ENCODE measurements around the gene SEC22C.
"Not testable (repeated sequence)": the region's sequence is repeated elsewhere in the genome, so short reads cannot be mapped to it uniquely, and the experiment has no call there.

Gene SEC22C

DNA sequence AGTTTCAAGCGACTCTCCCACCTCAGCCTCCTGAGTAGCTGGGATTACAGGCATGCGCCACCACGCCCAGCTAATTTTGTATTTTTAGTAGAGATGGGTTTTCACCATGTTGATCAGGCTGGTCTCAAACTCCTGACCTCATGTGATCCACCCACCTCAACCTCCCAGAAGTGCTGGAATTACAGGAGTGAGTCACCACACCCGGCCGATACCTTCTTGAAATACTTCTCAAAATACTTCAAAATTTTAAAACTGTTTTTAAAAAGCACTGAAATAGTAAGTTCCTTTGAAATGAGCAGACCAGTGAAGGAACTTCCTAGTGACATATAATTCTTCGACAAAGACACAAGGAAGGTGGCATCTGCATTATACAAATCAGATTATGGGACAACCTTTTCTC, 24.9 kb downstream of the SEC22C start:
- not testable (repeated sequence) for DNase-seq, H3K9me3 Mint-ChIP-seq, H3K4me3 Mint-ChIP-seq, H3K27me3 Mint-ChIP-seq
- H3K4me1 Mint-ChIP-seq (ENCODE audit: low read depth) = peaks cover 33% of the 10 kb centered on the region
- peaks cover 86% of the 10 kb centered on the region for H3K36me3 Mint-ChIP-seq (ENCODE audit: low read depth)
- peak overlapping the region; percentile 92 for H3K27ac Mint-ChIP-seq

DNA sequence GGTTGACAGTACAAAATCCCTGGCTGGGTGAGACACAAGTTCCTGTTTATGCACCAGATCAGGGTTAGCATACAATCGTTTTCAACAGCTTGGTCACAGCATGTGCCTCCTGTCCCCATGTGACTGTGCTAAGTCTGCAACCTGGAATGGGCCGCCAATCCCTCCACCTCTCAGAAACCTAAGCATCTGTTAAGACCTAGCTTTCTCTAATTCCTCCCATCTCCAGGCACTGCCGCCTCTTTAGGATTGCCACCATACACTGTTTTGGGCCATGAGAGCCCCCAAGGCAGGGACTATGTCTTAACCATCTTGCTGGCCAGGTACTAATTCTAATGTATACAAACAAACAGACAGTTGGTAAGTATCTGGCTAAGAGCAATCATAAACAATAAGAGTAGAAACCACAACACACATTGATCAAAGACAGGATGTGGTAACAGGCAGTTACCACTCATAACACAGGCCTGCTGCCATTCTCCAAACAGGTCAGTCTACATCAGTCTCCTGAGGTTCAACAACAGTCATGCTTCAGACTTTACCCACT, 25.6 kb downstream of the SEC22C start:
- Mint-ChIP-seq H3K36me3 (ENCODE audit: low read depth) (peaks cover 84% of the 10 kb centered on the region), H3K4me3 (no peak overlapping the region), H3K9me3 (no peaks in the 10 kb centered on the region), H3K27ac (peak overlapping the region; percentile 92), H3K4me1 (ENCODE audit: low read depth) (peaks cover 29% of the 10 kb centered on the region), H3K27me3 (no peaks in the 10 kb centered on the region)
- DNase-seq = no peak

DNA sequence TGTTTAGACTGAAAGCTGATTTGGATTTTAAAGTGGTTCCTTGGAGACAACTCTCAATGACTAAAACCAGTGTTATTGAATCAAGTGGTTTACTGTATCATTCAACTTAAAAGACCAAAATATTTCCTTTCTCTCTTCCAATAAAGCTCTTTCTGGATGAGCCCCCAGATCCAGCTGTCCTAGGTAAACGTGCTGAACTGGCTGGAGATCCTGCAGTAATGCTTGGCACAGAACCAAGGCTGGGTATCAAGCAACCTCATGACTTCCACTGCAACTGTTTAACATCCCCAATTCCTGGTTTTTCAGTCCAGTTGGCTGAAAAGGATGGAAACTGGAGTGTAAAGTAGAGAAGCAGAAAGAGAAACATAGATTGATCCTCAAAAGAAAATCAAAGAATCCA, 28.9 kb downstream of the SEC22C start:
- Mint-ChIP-seq H3K4me3 (no peak overlapping the region), H3K9me3 (no peaks in the 10 kb centered on the region), H3K4me1 (ENCODE audit: low read depth) (peaks cover 27% of the 10 kb centered on the region), H3K27me3 (no peaks in the 10 kb centered on the region), H3K27ac (no peak overlapping the region), H3K36me3 (ENCODE audit: low read depth) (peaks cover 77% of the 10 kb centered on the region)
- no peak for DNase-seq

DNA sequence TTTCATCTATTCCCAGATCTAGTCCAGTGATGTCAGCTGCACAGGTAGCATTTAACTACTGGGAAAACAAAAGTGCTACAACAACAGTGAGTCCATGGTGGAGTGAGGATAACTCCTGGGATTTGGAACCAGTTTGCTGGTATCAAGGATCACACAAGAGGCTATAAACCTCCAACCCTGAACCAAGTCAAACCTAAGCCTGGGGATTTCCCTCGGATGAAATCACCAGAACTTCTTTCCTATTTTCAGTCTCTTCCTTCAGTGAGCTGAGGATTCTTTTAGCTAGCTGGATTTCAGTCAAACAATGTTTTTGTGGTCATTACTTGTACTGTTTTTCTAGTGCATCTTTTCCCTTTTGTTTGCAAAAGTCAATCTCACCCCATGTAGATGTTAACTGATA, 31.5 kb downstream of the SEC22C start:
- peaks cover 56% of the 10 kb centered on the region for H3K36me3 Mint-ChIP-seq (ENCODE audit: low read depth)
- H3K4me3 Mint-ChIP-seq = no peak overlapping the region
- no peak for DNase-seq
- no peaks in the 10 kb centered on the region for H3K9me3 Mint-ChIP-seq
- no peak overlapping the region for H3K27ac Mint-ChIP-seq
- no peaks in the 10 kb centered on the region for H3K27me3 Mint-ChIP-seq
- H3K4me1 Mint-ChIP-seq (ENCODE audit: low read depth) = peaks cover 3% of the 10 kb centered on the region

DNA sequence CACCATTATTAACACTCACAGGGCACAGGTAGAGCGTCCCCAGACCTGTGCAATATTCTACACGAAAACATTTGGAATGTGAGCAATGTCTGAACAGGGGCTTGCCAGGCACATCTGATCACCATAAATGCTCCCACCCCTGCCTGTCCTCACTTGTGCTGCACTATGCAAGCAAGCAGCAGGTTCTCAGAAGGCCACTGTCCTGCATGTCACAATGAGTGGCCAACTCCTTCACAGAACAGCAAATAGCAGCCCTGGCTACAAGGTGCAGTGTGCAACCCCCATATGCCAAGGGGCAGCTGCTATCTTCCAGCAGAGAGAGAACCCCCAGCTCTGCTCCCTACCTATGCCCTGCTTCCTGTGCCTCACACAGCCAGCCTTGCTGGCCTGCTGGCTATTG, 32.6 kb downstream of the SEC22C start:
- H3K27me3 Mint-ChIP-seq = no peaks in the 10 kb centered on the region
- DNase-seq = no peak
- H3K9me3 Mint-ChIP-seq = no peaks in the 10 kb centered on the region
- no peaks in the 10 kb centered on the region for H3K4me1 Mint-ChIP-seq (ENCODE audit: low read depth)
- H3K27ac Mint-ChIP-seq = no peak overlapping the region
- no peak overlapping the region for H3K4me3 Mint-ChIP-seq
- peaks cover 48% of the 10 kb centered on the region for H3K36me3 Mint-ChIP-seq (ENCODE audit: low read depth)

DNA sequence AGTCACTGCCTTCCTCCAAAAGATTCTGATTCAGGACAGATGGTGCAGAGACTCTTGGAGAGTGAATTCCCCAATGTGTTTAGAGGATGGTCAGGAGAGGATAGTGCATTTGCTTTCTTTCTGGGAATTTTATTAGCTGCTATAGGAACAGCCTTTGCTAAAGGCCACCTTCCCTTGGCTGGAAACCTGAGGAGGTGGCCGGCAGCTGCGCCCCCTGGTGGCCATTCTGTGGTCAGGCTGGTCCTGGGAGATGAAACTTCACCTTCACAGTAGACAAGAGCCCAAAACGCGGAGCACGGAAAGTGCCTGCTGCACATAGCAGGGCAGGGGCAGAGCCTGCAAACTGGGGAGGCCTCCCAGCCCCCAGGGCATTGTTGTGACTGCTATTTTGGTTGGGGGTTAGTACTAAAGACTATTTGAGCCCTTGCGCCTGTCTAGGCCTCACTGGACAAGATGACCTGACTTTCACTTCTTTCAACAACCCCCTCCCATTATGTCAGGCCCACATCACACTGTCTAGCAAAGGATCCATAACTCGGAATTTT, 34.3 kb downstream of the SEC22C start:
- H3K27me3 Mint-ChIP-seq = no peaks in the 10 kb centered on the region
- no peak overlapping the region for H3K4me3 Mint-ChIP-seq
- no peaks in the 10 kb centered on the region for H3K4me1 Mint-ChIP-seq (ENCODE audit: low read depth)
- H3K9me3 Mint-ChIP-seq = no peaks in the 10 kb centered on the region
- H3K27ac Mint-ChIP-seq = no peak overlapping the region
- peak; percentile 78 for DNase-seq
- H3K36me3 Mint-ChIP-seq (ENCODE audit: low read depth) = peaks cover 32% of the 10 kb centered on the region

DNA sequence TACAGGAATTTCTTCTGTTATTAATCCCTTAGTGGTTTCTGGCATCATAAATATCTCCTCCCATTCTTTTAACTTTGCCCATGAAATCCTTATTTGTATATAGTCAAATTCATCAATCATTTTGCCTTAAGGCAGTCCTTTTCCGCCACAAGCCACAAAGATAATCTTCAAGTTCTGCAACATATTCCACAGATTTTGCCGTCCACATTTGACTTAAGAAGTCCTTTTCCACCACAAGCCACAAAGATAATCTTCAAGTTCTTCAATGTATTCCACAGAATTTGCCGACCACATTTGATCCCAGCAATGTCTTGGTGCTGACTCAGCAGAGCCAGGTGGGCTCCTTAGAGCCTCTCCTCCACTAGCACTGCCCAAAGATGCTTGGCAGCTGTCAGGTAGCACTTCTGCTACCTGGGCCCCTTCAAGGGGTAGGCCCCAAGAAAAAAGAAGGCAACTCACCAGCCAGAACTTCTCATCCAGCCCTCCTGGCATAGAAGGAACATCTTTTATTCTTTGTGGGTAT, 35.0 kb downstream of the SEC22C start:
- Mint-ChIP-seq H3K4me3 (no peak overlapping the region), H3K27ac (no peak overlapping the region), H3K36me3 (ENCODE audit: low read depth) (peaks cover 24% of the 10 kb centered on the region), H3K9me3 (no peaks in the 10 kb centered on the region), H3K4me1 (ENCODE audit: low read depth) (no peaks in the 10 kb centered on the region), H3K27me3 (no peaks in the 10 kb centered on the region)
- no peak for DNase-seq

DNA sequence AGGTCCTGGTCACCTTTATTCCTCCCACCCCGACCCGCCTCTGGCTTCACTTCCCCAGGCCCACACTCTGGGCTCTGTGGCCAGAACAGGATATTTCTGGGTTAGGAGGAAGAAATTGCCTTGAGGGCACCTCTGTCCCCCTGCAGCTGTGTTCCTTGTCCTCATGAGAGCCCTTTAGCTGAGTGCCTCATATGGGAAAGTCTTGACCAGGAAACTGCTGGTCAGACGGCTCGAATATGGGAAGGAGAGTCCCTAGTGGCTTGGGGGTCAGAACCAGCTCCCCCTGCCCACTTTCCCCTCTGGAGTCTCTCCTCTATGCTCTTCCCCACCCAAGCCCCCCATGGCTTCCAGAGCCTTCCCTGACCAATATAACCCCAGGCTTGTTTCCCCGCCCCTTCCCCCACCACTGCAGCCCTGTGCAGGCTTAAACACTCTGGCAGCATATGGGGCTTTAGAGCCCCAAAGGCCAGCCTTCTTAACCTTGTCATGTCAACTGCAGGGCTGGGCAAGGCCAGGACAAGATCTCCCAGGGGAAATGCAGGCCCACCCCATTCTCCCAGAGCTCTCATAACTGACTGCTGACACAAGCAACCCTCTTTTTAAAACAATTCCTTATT, 36.4 kb downstream of the SEC22C start:
- H3K27me3 Mint-ChIP-seq = no peaks in the 10 kb centered on the region
- no peaks in the 10 kb centered on the region for H3K9me3 Mint-ChIP-seq
- H3K4me1 Mint-ChIP-seq (ENCODE audit: low read depth) = no peaks in the 10 kb centered on the region
- peaks cover 15% of the 10 kb centered on the region for H3K36me3 Mint-ChIP-seq (ENCODE audit: low read depth)
- no peak for DNase-seq
- H3K4me3 Mint-ChIP-seq = no peak overlapping the region
- no peak overlapping the region for H3K27ac Mint-ChIP-seq

DNA sequence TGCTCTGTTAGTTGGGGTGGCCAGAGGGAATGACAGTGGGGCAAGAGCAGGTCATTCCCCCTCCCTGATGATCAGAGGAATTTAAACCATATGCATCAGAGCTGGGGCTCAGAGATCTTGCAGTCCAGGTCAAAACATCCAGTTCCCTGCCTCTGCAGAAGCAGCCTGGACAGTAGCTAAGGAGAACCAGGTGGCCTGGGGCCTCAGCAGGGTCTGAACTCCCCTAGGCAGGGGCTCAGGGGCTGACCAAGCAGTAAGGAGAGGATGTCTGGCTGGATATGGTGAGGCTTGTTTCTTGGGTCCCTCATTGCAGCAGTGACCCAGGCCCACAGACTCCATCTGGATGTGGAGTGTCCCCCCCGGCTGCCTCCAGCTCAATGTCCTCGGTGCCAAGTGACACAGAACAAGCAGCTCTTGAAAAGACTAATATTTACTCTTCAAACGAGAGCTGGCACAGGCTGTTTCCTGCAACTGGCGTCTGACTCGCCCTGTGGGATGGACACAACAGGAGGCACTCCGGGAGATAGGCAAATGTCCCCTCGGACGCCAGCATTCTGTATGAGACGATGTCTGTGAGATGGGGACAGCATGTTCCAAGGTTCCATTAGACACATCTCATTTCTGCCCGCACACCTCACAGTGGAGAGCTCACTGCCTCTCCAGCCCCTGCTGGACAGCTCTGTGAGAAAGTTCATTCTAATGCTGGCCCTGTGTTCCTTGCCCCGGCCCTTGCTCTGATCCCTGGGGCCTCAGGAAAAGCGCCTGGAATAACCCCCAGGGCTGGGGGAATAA, 37.1 kb downstream of the SEC22C start:
- Mint-ChIP-seq H3K9me3 (no peaks in the 10 kb centered on the region), H3K27me3 (no peaks in the 10 kb centered on the region), H3K4me1 (ENCODE audit: low read depth) (no peaks in the 10 kb centered on the region), H3K27ac (no peak overlapping the region), H3K36me3 (ENCODE audit: low read depth) (peaks cover 14% of the 10 kb centered on the region), H3K4me3 (no peak overlapping the region)
- DNase-seq = no peak

DNA sequence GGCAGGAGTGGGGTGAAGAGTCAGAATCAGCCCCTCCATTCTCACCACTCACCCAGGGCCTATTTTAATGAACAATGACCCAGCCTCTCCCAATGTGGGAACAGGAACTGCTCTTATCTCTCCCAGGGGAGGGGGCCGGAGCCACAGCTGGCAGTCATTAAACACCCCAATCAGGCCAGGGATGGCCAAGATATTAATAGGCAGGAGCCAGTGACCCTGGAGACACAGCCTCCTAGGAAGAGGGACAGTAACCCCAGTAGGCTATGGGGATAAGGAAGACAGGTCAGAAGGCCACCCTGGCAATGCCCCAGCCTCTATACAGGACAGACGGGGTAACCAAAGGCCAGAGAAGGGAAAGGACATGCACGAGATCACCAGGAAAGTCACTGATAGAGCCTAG, 40.7 kb downstream of the SEC22C start:
- DNase-seq = no peak
- Mint-ChIP-seq H3K4me1 (ENCODE audit: low read depth) (peaks cover 7% of the 10 kb centered on the region), H3K9me3 (no peaks in the 10 kb centered on the region), H3K36me3 (ENCODE audit: low read depth) (no peaks in the 10 kb centered on the region), H3K4me3 (no peak overlapping the region), H3K27me3 (no peaks in the 10 kb centered on the region), H3K27ac (no peak overlapping the region)

DNA sequence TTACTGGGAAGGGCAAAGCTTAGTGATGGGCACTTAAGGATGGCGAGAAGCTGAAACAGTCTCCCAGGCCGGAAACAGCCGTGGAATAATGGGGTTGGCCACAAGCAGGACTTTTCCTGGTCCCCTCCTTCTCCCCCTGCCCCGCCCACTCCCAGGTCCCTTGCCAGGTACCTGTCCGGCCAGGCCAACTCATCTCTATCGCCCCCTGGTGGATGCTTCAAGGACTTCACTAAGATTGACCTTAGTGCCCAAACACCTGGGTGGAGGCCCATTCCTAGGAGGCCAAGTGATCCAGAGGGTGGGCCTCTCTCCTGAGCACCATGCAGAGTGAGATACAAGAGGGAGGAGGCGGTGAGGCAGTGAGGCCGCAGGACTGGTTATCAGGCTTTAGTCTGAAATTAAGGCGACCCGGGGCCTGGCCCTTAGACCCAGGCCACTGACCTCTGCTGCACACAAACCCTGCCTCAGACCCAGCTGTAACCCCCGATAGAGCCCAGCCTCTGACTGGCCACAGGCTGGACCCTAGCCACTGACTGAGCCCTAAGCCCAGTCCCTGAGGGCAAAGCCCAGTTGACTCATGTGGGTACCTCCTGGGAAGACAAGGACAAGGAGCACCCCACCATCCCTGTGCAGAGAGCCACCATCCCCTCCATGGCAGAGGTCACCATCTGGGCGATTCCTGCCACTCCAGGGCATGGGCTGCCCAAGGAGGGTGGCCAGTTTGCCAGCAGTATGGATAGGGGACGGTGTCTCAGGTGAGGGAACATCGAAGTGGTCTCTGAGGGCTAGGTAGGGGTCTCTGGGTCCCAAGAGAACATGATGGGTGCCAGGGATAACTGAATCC, 41.7 kb downstream of the SEC22C start:
- Mint-ChIP-seq H3K27ac (no peak overlapping the region), H3K4me3 (no peak overlapping the region), H3K9me3 (no peaks in the 10 kb centered on the region), H3K4me1 (ENCODE audit: low read depth) (peaks cover 7% of the 10 kb centered on the region), H3K27me3 (no peaks in the 10 kb centered on the region), H3K36me3 (ENCODE audit: low read depth) (no peaks in the 10 kb centered on the region)
- DNase-seq = peak; percentile 74

DNA sequence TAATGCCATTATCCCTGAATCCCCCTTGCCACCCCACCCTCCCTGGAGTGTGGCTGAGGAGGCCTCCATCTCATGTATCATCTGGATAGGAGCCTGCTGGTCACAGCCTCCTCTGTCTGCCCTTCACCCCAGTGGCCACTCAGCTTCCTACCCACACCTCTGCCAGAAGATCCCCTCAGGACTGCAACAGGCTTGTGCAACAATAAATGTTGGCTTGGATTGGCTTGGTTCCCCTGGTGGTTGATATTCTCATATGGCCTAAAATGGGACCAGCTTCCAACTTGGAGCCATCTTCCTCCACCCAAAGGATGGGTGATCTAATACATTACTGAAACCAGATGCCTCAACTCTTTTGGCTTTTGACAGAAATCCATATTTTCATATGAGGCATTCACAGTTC, 44.4 kb downstream of the SEC22C start:
- Mint-ChIP-seq H3K9me3 (no peaks in the 10 kb centered on the region), H3K36me3 (ENCODE audit: low read depth) (peaks cover 1% of the 10 kb centered on the region), H3K4me1 (ENCODE audit: low read depth) (peaks cover 24% of the 10 kb centered on the region), H3K27ac (no peak overlapping the region), H3K4me3 (no peak overlapping the region), H3K27me3 (no peaks in the 10 kb centered on the region)
- no peak for DNase-seq

DNA sequence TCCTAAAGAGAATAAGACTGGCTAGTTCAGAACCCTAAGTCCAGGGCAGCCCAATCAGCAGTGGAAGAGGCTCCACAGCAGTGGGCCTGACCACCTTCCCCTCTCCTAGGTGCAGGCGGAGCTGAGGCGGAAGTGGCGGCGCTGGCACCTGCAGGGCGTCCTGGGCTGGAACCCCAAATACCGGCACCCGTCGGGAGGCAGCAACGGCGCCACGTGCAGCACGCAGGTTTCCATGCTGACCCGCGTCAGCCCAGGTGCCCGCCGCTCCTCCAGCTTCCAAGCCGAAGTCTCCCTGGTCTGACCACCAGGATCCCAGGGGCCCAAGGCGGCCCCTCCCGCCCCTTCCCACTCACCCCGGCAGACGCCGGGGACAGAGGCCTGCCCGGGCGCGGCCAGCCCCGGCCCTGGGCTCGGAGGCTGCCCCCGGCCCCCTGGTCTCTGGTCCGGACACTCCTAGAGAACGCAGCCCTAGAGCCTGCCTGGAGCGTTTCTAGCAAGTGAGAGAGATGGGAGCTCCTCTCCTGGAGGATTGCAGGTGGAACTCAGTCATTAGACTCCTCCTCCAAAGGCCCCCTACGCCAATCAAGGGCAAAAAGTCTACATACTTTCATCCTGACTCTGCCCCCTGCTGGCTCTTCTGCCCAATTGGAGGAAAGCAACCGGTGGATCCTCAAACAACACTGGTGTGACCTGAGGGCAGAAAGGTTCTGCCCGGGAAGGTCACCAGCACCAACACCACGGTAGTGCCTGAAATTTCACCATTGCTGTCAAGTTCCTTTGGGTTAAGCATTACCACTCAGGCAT, 45.6 kb downstream of the SEC22C start:
- H3K27ac Mint-ChIP-seq = no peak overlapping the region
- H3K27me3 Mint-ChIP-seq = no peaks in the 10 kb centered on the region
- DNase-seq = no peak
- H3K4me1 Mint-ChIP-seq (ENCODE audit: low read depth) = peaks cover 35% of the 10 kb centered on the region
- no peak overlapping the region for H3K4me3 Mint-ChIP-seq
- H3K9me3 Mint-ChIP-seq = no peaks in the 10 kb centered on the region
- H3K36me3 Mint-ChIP-seq (ENCODE audit: low read depth) = peaks cover 11% of the 10 kb centered on the region
